Activated CD8-positive, alpha-beta memory T cell treated with anti-CD3 and anti-CD28 coated beads, Interleukin-2, amount 10 ng/mL, durations not matched to agents 7 days and 5 days (primary cell): ENCODE measurements around the gene ITGB2. TPM values are rescaled to one million over a fixed set of nuclear protein-coding genes. Genes with fewer than 3 reads are reported as not detected.

Experiments
- ATAC-seq: fragments of 150-1000 bp; cut with Tn5 transposase; one replicate; pipeline ENCODE4 v1.10.0; 2021; ENCODE audit warnings: moderate library complexity
- CTCF ChIA-PET: fragments of 350-600 bp; sonication (Branson Sonifier 250); formaldehyde crosslinking; loops from one replicate; lab custom pipeline; 2021; ENCODE audit warnings: antibody characterized with exemption; lab: Charles Lee
- DNase-seq: peaks from one replicate; pipeline ENCODE4 v3.0.0-alpha.2; 2020
- H3K27ac Mint-ChIP-seq: one replicate; pipeline ENCODE4 v1.8.0; 2021; ENCODE audit warnings: mild to moderate bottlenecking, mixed read lengths
- H3K27me3 Mint-ChIP-seq: one replicate; pipeline ENCODE4 v1.8.0; 2021; ENCODE audit warnings: mixed read lengths
- H3K36me3 Mint-ChIP-seq: one replicate; pipeline ENCODE4 v1.8.0; 2021; ENCODE audit warnings: mild to moderate bottlenecking, mixed read lengths
- H3K4me1 Mint-ChIP-seq: one replicate; pipeline ENCODE4 v1.8.0; 2021; ENCODE audit warnings: mixed read lengths
- H3K4me3 Mint-ChIP-seq: one replicate; pipeline ENCODE4 v1.8.0; 2021; ENCODE audit warnings: mild to moderate bottlenecking, moderate library complexity, mixed read lengths
- H3K9me3 Mint-ChIP-seq: one replicate; pipeline ENCODE4 v1.8.0; 2022; ENCODE audit warnings: low read depth, mixed read lengths
- total RNA-seq, 2 experiments: library from RNA; stranded (reverse); gene quantifications; one replicate each; pipeline ENCODE4 v1.2.3, GENCODE V29; 2021

The ITGB2 gene
- total RNA-seq, 2 experiments from 2014 or later, result 336 to 372 TPM

- Mint-ChIP-seq H3K27me3 (no peaks in the 10 kb centered on the region), H3K4me1 (peaks cover 24% of the 10 kb centered on the region), H3K36me3 (peaks cover 41% of the 10 kb centered on the region), H3K9me3 (no peaks in the 10 kb centered on the region), H3K27ac (peak overlapping the region; percentile 48), H3K4me3 (no peak overlapping the region)
- CTCF ChIA-PET, result interaction anchor here (0.8 to 9.8 kb wide), 4 partner anchors 9 to 25 kb away, joined by 3 to 69 read pairs (median 4); no protein-coding TSS in a partner anchor
- DNase-seq, result no peak
- no peak for ATAC-seq
Measured at GRCh38 chr21:44907225-44907965, 13.3 kb downstream of the ITGB2 start.

GRCh38 chr21:44905728-44906090 is 15.0 kb downstream of the ITGB2 start:
- Mint-ChIP-seq H3K4me1 (peaks cover 8% of the 10 kb centered on the region), H3K36me3 (peaks cover 51% of the 10 kb centered on the region), H3K9me3 (no peaks in the 10 kb centered on the region), H3K27ac (no peak overlapping the region), H3K27me3 (no peaks in the 10 kb centered on the region), H3K4me3 (no peak overlapping the region)
- CTCF ChIA-PET, result interaction anchor here (1.0 to 9.8 kb wide), 2 partner anchors 10 to 27 kb away, joined by 3 to 69 read pairs; no protein-coding TSS in a partner anchor
- DNase-seq (no peak), ATAC-seq (no peak)

- Mint-ChIP-seq H3K9me3 (no peaks in the 10 kb centered on the region), H3K27ac (no peak overlapping the region), H3K4me1 (peaks cover 8% of the 10 kb centered on the region), H3K36me3 (peaks cover 54% of the 10 kb centered on the region), H3K4me3 (no peak overlapping the region), H3K27me3 (no peaks in the 10 kb centered on the region)
- CTCF ChIA-PET, result interaction anchor here (1.0 to 9.8 kb wide), 2 partner anchors 10 to 27 kb away, joined by 3 to 69 read pairs; no protein-coding TSS in a partner anchor
- ATAC-seq (no peak), DNase-seq (no peak)
Measured at GRCh38 chr21:44905016-44905727, 15.5 kb downstream of the ITGB2 start.

GRCh38 chr21:44904141-44904923 is 16.4 kb downstream of the ITGB2 start:
- CTCF ChIA-PET, result no interaction called here
- Mint-ChIP-seq H3K4me1 (peaks cover 5% of the 10 kb centered on the region), H3K36me3 (peaks cover 54% of the 10 kb centered on the region), H3K9me3 (no peaks in the 10 kb centered on the region), H3K27ac (no peak overlapping the region), H3K27me3 (no peaks in the 10 kb centered on the region), H3K4me3 (no peak overlapping the region)
- ATAC-seq, result no peak
- DNase-seq, result no peak

- CTCF ChIA-PET, result no interaction called here
- ATAC-seq (no peak), DNase-seq (no peak)
- H3K9me3 Mint-ChIP-seq, result no peaks in the 10 kb centered on the region
- H3K4me3 Mint-ChIP-seq, result no peak overlapping the region
- H3K36me3 Mint-ChIP-seq, result peaks cover 51% of the 10 kb centered on the region
- H3K27ac Mint-ChIP-seq, result no peak overlapping the region
- peaks cover 4% of the 10 kb centered on the region for H3K4me1 Mint-ChIP-seq
- H3K27me3 Mint-ChIP-seq, result no peaks in the 10 kb centered on the region
Measured at GRCh38 chr21:44903689-44904088, 17.0 kb downstream of the ITGB2 start.

GRCh38 chr21:44903050-44903685 is 17.5 kb downstream of the ITGB2 start:
- H3K9me3 Mint-ChIP-seq, result no peaks in the 10 kb centered on the region
- no peak overlapping the region for H3K27ac Mint-ChIP-seq
- CTCF ChIA-PET, result no interaction called here
- H3K27me3 Mint-ChIP-seq, result no peaks in the 10 kb centered on the region
- peaks cover 55% of the 10 kb centered on the region for H3K36me3 Mint-ChIP-seq
- H3K4me3 Mint-ChIP-seq, result no peak overlapping the region
- no peak for ATAC-seq
- H3K4me1 Mint-ChIP-seq, result peaks cover 3% of the 10 kb centered on the region
- DNase-seq, result no peak

GRCh38 chr21:44902268-44903049 is 18.2 kb downstream of the ITGB2 start:
- Mint-ChIP-seq H3K4me1 (peaks cover 3% of the 10 kb centered on the region), H3K36me3 (peaks cover 60% of the 10 kb centered on the region), H3K4me3 (no peak overlapping the region), H3K27me3 (no peaks in the 10 kb centered on the region), H3K9me3 (no peaks in the 10 kb centered on the region), H3K27ac (no peak overlapping the region)
- no peak for ATAC-seq
- no peak for DNase-seq
- CTCF ChIA-PET, result no interaction called here

GRCh38 chr21:44901391-44902074 is 19.2 kb downstream of the ITGB2 start:
- H3K4me3 Mint-ChIP-seq, result no peak overlapping the region
- no peaks in the 10 kb centered on the region for H3K9me3 Mint-ChIP-seq
- peaks cover 3% of the 10 kb centered on the region for H3K4me1 Mint-ChIP-seq
- H3K36me3 Mint-ChIP-seq, result peaks cover 60% of the 10 kb centered on the region
- no peak for ATAC-seq
- DNase-seq, result no peak
- no peak overlapping the region for H3K27ac Mint-ChIP-seq
- CTCF ChIA-PET, result no interaction called here
- no peaks in the 10 kb centered on the region for H3K27me3 Mint-ChIP-seq

GRCh38 chr21:44900559-44901251 is 20.0 kb downstream of the ITGB2 start:
- Mint-ChIP-seq H3K9me3 (no peaks in the 10 kb centered on the region), H3K27me3 (no peaks in the 10 kb centered on the region), H3K4me1 (peaks cover 3% of the 10 kb centered on the region), H3K4me3 (no peak overlapping the region), H3K36me3 (peaks cover 59% of the 10 kb centered on the region), H3K27ac (no peak overlapping the region)
- DNase-seq (no peak), ATAC-seq (no peak)
- CTCF ChIA-PET, result interaction anchor here (1.0 kb wide), 1 partner anchor 11 kb away, joined by 3 read pairs; no protein-coding TSS in a partner anchor

GRCh38 chr21:44899768-44900558 is 20.7 kb downstream of the ITGB2 start:
- no peak for DNase-seq
- Mint-ChIP-seq H3K4me3 (no peak overlapping the region), H3K36me3 (peaks cover 59% of the 10 kb centered on the region), H3K4me1 (peaks cover 3% of the 10 kb centered on the region), H3K27ac (no peak overlapping the region), H3K27me3 (no peaks in the 10 kb centered on the region), H3K9me3 (no peaks in the 10 kb centered on the region)
- CTCF ChIA-PET, result interaction anchor here (1.0 kb wide), 1 partner anchor 12 kb away, joined by 3 read pairs; no protein-coding TSS in a partner anchor
- no peak for ATAC-seq
